K562 treated with DMSO at 1 percent for 48 hours (cell line): ENCODE data around the gene CDH13. TPM values are rescaled to one million over a fixed set of nuclear protein-coding genes. Genes with fewer than 3 reads are reported as not detected.

ENCODE experiments used
- total RNA-seq: library from RNA; unstranded; fragments of 300-600 nt; gene quantifications from 2 replicates; pipeline ENCODE4 v1.2.3, GENCODE V29; 2022; ENCODE audit warnings: low replicate concordance; ENCODE audit errors: extremely low read depth

The CDH13 gene
- not detected in 2 replicates for total RNA-seq

GRCh38 chr16:82626791-82627261 is at the start of gene CDH13:
Gene CDH13 (plus strand): TSS chr16:82626969.

GRCh38 chr16:83807710-83808572 is 1181.2 kb downstream of the CDH13 start, which contains the start of gene HSBP1:
Gene HSBP1 (plus strand): TSS chr16:83807978. CDS start chr16:83808077, 99 bp downstream.

